T-helper 2 cell treated with Interferon-gamma antibody and Interleukin-4, amounts not matched to agents 100 ng/mL and 5 ng/mL, for 36 hours (primary cell): ENCODE data around the gene TASOR2. TPM values are rescaled to one million over a fixed set of nuclear protein-coding genes. Genes with fewer than 3 reads are reported as not detected.

Experiments used
- intact Hi-C: fragments of 100-400 bp; cut with micrococcal nuclease; formaldehyde crosslinking; loops from one replicate; pipeline ENCODE4 v1.15.1; 2023
- total RNA-seq: library from RNA; stranded (reverse); gene quantifications from 2 replicates; pipeline ENCODE4 v1.2.3, GENCODE V29; 2022

TASOR2 gene, protein sequence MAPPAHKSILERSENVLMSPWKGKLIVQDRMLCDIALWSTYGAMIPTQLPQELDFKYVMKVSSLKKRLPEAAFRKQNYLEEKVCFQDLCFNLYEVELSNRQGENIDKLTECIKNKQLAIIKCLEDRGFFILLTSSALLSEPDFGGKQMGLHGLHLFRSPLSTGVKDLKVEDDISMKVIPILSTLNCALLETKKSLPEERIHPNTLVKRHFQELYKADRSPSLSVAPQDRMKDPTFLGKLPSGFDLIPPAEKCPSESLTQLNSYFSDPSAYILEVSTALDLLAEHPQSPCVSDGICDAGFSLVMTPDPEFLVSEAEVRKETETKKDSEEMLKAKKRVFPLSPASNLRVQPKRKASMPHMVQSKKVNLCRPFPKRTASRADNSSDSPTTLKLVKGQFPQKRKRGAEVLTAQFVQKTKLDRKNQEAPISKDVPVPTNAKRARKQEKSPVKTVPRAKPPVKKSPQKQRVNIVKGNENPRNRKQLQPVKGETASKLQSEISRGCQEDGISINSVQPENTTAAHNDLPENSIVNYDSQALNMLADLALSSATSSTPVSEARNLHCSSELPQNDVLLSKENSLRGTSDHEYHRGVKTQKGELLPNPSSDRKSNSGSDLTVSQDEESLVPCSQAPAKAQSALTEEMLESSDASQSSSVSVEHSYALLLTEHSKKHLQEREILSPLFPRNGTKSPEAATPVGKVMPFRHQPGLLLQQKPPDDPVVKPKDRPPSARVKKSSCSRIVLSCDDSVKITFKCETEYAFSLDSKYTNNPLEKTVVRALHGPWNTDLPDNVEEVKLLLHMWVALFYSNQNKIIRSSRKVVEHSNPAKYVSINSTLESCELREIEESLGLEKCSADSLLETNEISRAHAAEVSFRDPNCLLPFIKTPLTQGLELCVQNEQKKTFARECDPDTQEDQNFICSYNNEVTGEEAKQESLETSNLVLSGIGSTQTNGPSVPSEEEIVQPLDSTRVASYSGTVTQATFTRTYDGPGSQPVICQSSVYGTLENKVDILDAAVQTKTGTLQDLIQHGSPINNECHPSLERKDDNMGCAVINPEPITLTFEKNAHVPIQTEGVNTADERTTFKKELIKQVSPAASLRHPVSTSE (N-terminal part only)
- 62.4 and 63.0 TPM in 2 replicates for total RNA-seq

DNA sequence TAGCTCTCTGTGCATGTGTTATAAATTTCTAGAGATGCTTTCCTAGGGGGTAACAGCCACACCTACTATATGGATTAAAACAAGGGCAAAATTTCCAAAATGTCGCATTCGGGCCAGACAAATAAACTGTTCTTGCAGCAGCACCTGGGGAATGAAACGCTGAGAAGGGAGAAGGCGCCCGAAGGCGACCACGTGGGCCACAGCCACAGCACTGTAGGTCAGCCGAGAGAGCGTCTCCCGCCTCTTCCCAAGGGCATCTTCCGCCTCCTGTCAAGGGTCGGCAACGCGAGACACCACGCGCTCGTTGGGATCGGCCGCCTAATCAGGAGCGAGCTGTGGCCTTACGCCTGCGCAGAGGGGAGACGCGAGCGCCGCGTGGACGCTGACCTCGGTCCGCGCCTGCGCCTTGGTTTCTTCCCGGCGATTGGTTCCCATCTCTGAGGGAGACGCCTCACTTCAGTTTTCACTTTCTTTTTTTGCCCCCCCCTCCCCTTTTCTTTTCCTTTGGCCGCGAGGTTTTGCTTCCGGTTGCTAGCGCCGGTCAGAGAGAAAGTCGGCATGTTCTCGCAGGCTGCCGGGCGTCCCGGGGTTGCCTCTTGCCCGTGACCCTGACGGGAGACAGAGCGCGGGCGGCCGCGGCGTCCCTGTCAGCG is at the start of gene TASOR2:
Gene TASOR2 (plus strand): TSS at position 521 of the 653 bp plus-strand sequence. CDS start 35,805 bp downstream, outside the sequence.
- intact Hi-C loops, result loop anchor here (1.0 to 5.0 kb wide), 7 partner anchors 18 to 292 kb away; partner anchors contain the start of genes ANKRD16, ASB13, GDI2 and IL15RA

DNA sequence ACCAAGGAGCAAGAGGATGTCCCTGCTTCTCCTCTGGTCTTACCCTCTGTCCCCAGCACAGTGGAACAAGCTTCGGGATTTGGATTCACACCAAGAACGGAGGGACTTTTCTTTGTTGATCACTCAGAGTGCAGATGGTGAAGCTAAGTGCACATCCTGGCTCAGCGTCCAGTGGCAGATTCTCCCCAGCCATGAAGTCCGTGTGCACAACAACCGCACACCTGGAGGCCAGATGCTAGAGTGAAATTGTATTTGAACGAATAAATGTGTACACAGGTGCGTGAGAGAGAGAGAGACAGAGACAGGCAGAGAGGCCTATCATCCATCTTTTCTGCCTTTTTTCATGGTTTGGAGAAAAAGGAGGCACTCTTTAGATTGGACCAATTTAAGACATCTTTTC is 49.7 kb upstream of the TASOR2 start:
- intact Hi-C loops, result no loop called here

DNA sequence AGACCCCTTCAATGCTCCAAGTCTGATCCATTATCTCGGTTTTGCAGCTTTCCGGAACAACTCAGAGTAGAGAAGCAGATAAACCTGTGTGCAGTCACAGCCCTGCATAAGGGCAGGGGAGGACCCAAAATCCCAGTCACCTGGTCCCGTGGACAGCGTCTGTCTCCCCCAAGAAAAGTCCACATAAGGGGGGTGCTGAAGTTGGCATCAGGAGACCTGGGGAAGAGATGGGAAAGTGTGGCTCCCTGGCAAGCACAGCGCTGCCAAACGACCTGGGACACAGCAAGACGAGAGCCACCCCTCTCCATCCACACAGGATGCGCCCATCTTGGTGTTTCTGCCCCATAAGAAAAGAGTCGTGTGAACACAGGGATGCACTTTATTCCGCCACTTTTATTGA is 46.1 kb upstream of the TASOR2 start:
- intact Hi-C loops, result no loop called here

DNA sequence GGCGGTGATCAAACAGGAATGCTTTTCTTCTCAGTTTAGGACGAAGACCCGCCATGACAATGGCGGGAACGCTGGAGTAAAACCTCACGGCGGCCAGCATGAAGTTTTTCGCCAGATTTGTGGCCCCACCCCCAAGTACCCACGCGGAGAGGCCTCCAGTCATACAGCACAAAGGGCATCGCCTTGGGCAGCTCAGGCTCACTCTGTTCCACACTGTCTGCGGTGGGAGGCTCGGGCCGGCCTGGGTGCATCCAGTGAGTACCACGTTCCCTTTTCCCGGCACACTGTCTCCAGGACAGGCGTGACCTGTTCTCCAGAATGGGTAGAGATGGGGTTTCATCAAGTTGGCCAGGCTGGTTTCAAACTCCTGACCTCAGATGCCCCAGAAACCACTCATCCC is 45.6 kb upstream of the TASOR2 start:
- intact Hi-C loops, result no loop called here

DNA sequence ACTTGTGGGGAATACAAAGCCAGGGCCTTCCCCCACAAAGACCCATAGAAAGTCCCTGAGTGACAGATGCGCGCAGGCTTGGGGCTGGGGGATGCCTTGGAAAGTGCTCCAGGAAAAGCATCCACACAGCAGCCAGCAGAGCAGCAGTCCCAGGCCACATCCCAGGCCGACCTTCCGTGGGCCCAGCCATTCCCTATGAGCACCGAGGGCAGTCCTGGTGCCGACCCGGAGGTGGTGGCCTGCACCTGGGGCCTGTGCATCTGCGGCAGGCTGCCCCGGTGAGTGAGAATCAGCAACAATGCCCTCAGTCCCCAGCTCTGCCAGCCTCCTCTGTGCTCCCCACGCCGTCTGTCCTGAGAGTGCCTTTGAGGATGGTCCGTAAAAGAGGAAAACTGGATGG is 44.6 kb upstream of the TASOR2 start:
- intact Hi-C loops, result no loop called here

DNA sequence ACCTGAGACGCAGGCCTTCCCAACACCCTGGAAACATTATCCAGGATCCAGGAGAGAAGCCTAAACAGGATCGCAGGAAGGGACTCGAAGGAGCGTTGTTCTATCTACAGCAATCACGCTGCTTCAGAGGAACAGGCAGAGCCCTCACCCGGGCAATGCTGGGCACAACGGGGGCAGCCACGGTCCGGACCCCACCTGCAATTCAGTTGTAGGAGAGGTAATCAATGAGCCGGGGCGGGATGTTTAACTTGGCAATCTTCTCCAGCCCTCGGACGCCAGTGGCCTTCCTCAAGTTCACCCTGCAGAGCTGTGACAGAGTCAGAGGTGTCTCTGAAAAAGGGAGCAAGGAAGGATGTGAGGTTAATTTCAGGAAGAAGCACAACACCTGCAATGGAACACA is 44.1 kb upstream of the TASOR2 start:
- intact Hi-C loops, result no loop called here

DNA sequence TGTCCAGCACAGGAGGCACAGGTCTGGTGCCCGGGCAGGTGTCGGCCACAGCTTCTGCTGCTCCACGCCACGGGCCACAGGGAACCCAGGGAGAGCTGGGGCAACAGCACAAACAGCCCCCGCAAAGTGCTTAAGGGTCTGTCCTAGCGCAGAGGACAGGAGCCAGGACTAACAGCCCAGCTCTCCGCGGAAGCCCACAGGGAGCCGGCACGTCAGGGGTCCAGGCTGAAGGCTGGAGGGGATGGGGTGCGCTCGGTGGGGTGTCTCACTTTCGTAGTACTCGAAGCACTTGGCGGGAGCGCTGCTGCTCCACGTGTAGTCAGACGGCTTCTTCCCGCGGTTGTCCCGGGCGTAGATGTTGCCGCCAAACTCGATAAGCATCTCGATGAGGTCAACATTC is 43.1 kb upstream of the TASOR2 start:
- intact Hi-C loops, result no loop called here

DNA sequence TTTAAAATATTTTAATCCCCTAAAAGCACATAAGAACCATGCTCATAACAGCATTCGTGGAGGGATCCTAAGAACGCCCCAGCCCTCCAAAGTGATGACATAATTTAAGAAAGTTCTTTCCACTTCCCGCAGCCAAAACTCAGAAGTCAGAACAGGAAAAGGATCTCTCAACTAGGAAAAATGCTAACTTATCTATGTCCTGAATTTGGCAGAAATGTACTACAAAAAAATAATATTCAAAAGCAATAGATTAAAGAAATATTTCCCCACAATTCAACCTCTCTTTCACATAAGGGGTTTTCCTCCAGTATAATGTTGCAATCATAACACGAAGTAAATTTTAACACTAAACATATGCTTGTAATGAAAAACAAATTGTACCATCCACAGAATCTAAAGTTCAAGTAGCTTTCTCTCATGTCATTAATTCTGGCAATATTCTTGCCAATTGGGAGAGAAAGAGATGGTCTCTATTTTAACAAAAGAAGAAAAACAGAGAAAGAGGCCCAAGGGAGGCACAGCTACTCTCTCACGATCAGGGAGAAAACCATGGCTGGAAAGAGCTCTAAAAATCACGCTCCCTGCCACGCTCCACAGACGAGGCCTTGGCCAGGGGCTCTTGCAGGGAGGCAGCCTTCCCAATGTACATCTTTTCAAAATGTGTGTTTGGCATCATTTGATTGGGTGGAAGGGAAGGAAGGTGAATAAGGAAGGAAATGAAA is 41.1 kb upstream of the TASOR2 start:
- intact Hi-C loops, result no loop called here

DNA sequence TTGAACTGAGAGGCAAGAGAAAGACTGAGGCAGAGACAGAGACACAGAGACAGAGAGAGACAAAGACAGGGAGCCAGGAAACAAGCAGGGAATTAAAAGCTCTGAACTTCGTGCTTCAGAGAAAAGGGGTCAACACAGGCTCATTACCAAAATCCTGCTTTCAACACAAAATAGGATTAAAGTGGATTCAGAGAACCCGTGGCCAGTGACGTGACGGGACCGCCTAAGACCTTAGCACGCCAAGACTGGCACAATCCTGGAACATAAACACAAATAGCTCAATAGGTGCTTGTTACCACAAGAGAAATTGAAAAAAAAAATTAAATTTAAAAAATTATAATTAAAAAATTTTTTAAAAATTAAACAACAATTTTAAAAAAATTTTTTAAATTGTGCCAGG is 39.7 kb upstream of the TASOR2 start:
- intact Hi-C loops, result no loop called here

DNA sequence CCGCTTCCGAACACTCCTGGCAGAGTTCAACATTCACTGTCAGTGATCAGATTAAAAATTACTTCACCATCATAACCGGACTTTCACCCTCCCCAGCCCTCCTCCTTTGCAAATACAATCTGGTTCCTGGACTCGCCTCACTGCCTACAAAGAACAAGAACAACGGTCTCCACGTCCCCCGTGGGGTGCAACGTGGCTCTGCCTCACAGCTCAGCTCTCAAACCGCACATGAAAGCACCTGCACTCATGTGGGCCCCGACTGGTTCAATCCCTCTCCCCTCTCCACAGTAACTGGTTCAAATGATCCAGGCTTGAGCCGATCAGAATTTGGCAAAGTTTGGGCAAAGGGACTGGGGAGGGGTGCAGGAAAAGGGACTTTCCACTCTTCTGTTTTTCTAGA is 39.3 kb upstream of the TASOR2 start:
- intact Hi-C loops, result no loop called here

DNA sequence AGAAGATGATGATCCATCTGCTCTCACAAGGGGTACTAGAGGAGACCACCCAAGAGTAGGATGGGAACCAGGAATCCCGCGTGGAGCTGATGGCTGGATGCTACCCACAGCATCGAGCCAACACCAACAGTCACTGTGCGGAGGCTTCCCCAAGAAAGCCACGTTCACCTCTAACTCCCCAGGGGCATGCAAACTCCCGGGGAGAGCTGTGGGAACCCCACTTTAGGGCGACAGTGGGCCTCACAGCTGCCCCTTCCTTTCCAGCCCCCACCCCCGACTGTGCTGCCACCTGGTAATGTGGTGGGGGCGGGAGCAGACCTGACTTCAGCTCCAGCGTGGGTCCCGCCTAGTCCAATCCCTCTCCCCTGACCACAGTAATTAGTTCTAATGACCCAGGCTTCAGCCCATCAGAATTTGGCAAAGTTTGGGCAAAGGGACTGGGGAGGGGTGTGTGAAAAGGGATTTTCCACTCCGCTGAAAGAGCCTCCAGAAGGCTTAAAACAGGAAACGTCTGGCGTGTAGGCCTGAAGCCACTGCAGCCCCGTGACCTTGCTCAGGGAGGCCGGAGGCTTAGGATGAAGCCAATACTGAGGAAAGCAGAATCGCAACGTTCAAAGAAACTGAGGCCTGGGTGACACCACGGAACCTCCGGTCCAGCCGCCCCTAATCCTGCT is 38.6 kb upstream of the TASOR2 start:
- intact Hi-C loops, result no loop called here

DNA sequence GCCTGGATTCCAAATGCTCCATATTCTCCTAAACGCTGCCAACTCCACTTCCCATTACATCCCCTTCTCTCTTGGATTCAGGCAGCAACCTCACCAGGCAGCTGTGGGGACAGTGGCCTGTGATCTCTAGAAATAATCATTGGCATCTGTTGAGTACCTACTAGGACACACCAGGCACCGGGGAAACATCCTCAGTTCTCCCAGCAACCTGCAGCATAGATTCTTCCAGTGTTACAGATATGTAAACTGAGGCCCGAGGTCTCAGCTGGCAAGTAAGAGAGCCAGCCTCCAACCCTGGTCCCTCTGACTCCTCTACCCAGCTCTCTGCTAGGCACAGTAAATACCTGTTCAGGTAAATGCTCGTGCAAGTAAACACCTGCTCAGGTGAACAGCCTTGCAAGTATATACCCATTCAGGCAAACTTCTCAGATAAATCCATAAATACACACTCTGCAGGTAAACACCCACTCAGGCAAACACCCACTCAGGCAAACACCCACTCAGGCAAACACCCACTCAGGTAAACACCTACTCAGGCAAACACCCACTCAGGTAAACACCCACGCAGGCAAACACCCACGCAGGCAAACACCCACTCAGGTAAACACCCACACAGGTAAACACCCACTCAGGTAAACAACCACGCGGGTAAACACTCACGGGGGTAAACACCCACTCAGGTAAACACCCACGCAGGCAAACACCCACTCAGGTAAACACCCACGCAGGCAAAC is 37.0 kb upstream of the TASOR2 start:
- intact Hi-C loops, result no loop called here

DNA sequence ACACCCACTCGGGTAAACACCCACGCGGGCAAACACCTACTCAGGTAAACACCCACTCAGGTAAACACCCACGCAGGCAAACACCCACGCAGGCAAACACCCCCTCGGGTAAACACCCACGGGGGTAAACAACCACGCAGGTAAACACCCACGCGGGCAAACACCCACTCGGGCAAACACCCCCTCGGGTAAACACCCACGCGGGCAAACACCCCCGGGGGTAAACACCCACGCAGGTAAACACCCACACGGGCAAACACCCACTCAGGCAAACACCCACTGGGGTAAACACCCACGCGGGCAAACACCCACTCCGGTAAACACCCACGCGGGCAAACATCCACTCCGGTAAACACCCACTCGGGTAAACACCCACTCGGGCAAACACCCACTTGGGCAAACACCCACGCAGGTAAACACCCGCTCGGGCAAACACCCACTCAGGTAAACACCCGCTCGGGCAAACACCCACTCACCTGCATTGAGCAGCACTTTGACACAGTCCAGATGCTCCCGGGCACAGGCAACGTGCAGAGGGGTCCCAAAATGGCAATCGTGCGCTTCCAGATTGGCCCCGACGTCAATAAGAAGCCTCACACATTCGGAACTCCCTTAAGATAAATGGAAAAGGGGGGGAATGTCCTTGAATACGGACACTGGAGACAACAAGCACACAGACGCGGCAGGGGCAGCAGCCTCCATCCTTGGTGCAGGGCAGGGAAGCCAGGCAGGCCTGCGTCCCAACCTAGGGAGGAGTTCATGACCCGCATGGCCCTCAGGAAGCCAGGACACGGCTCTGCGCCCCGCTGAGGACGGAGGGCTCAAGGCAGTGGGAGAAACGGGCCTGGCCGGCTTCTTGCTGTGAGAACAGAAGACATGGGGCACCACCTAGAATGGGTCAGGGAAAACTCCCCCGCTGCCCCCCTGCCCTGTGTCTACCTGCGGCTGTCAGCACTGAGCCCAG is 35.9 kb upstream of the TASOR2 start:
- intact Hi-C loops, result no loop called here

DNA sequence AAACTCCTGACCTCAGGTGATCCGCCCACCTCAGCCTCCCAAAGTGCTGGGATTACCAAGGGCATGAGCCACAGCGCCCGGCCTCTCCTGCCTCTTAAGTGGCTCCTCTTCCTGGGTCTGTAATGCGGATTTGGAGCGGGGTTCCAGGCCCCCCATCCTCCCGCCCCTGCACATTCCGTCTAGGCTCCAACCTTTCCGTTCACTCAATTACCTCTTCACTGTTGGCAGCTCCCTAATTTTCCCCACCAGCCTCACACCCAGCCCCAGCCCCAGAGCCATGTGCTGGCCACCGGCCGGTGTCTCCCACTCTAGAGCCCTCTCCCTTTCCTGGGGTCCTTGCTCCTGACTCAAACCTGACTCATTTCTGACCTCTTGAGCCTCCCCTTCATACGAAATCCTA is 34.9 kb upstream of the TASOR2 start:
- intact Hi-C loops, result no loop called here

DNA sequence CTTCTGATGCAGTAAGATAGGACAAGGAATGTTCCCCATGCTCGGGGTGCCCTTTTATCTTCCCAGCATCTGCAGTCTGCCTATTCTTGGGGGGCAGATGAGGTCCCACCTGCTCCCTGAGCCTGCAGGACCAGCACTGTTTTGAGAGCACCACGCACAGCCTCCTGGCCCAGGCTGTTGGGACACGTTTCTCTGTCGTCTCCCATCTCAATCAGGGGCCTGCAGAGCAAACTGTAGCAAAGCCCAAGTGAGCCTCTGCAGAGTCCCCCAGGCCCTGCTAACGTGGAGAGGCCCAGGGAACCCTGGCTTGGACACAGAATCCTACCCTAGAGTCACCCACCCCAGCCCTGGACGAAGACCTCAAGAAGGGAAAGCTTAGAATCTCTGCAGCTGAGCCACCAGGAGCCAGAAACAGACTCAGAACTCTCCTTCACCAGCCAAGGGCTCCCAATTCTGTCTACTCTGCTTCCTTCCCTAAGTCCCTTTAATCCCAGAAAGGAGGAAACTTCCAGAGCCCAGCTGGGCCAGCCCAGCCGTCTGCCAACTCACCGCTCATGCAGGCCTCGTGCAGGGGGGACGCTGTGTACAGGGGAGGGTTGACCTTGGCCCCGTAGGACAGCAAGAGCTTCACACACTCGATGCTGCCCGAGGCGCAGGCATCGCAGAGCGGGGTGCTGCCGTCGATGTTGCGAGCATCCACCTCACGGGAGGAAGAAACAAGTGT is 33.8 kb upstream of the TASOR2 start:
- intact Hi-C loops, result no loop called here

DNA sequence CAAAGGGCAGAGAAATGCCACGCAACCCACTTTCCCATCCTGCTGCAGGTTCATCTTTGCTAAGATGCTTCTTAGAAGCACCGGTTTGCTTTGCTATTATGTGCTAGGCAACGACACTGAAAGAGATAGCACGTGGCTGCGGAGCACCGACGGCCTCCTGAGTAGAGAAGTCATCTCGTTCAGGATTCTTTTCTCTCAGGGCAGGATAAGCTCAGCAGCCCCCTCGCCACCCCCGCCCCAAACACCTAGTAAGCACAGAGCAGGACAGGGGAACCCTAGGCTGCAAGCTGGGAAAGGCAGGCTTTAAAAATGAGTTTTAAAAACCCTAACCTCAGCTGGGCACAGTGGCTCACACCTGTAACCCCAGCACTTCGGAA is 33.3 kb upstream of the TASOR2 start:
- intact Hi-C loops, result no loop called here

DNA sequence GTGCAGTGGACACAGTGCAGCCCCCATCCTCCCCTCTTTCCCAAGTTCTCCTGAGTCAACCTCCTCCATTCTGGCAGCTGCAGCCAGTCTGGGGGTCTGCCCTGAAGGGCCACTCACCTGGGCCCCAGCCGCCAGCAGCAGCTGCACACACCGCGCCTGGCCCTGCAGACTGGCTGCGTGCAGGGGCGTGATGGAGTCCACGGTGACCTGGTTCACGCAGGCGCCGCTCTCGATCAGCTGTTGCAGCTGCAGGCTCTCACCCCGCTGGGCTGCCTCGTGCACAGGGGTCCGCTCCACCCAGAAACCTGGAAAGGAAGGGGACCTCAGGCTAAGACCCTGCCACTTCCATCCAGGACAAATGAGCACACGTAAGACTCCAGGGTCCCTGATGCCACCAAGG is 31.9 kb upstream of the TASOR2 start:
- intact Hi-C loops, result no loop called here
